ENCODE data around the gene SLC6A15. TPM values are rescaled to one million over a fixed set of nuclear protein-coding genes. Genes with fewer than 3 reads are reported as not detected.

The SLC6A15 gene
- total RNA-seq, 2 experiments from 2014 or later: not detected

GRCh38 chr12:84857525-84858208 lies 54.9 kb downstream of the SLC6A15 start:
- POLR2A ChIA-PET: no interaction called here
- Mint-ChIP-seq H3K27ac (no peak overlapping the region), H3K4me3 (no peak overlapping the region), H3K36me3 (no peaks in the 10 kb centered on the region), H3K27me3 (no peaks in the 10 kb centered on the region), H3K4me1 (no peaks in the 10 kb centered on the region), H3K9me3 (no peaks in the 10 kb centered on the region)
- no peak for ATAC-seq (ENCODE audit: low read depth)
- DNase-seq: no peak

GRCh38 chr12:84856156-84856900 lies 56.3 kb downstream of the SLC6A15 start:
- Mint-ChIP-seq H3K27ac (no peak overlapping the region), H3K9me3 (no peaks in the 10 kb centered on the region), H3K4me1 (no peaks in the 10 kb centered on the region), H3K27me3 (no peaks in the 10 kb centered on the region), H3K36me3 (no peaks in the 10 kb centered on the region), H3K4me3 (no peak overlapping the region)
- ATAC-seq (ENCODE audit: low read depth): no peak
- no peak for DNase-seq
- POLR2A ChIA-PET: no interaction called here

GRCh38 chr12:84843593-84844144 lies 68.9 kb downstream of the SLC6A15 start:
- POLR2A ChIA-PET: no interaction called here
- no peaks in the 10 kb centered on the region for H3K9me3 Mint-ChIP-seq
- H3K27ac Mint-ChIP-seq: no peak overlapping the region
- H3K4me1 Mint-ChIP-seq: no peaks in the 10 kb centered on the region
- peaks cover 4% of the 10 kb centered on the region for H3K27me3 Mint-ChIP-seq
- no peaks in the 10 kb centered on the region for H3K36me3 Mint-ChIP-seq
- DNase-seq: no peak
- no peak for ATAC-seq (ENCODE audit: low read depth)
- no peak overlapping the region for H3K4me3 Mint-ChIP-seq

- Mint-ChIP-seq H3K27ac (no peak overlapping the region), H3K36me3 (no peaks in the 10 kb centered on the region), H3K9me3 (no peaks in the 10 kb centered on the region), H3K4me3 (no peak overlapping the region), H3K4me1 (no peaks in the 10 kb centered on the region), H3K27me3 (peaks cover 2% of the 10 kb centered on the region)
- DNase-seq: no peak
- ATAC-seq (ENCODE audit: low read depth): no peak
- POLR2A ChIA-PET: no interaction called here
Measured at GRCh38 chr12:84842406-84843013, 70.1 kb downstream of the SLC6A15 start.

GRCh38 chr12:84841591-84841990 lies 71.0 kb downstream of the SLC6A15 start:
- no peak for ATAC-seq (ENCODE audit: low read depth)
- POLR2A ChIA-PET: no interaction called here
- H3K27me3 Mint-ChIP-seq: peaks cover 2% of the 10 kb centered on the region
- no peaks in the 10 kb centered on the region for H3K4me1 Mint-ChIP-seq
- no peak overlapping the region for H3K27ac Mint-ChIP-seq
- no peak overlapping the region for H3K4me3 Mint-ChIP-seq
- no peak for DNase-seq
- no peaks in the 10 kb centered on the region for H3K36me3 Mint-ChIP-seq
- no peaks in the 10 kb centered on the region for H3K9me3 Mint-ChIP-seq

- ATAC-seq (ENCODE audit: low read depth) (no peak), DNase-seq (no peak)
- POLR2A ChIA-PET: no interaction called here
- Mint-ChIP-seq H3K27me3 (peaks cover 2% of the 10 kb centered on the region), H3K4me3 (no peak overlapping the region), H3K36me3 (no peaks in the 10 kb centered on the region), H3K4me1 (no peaks in the 10 kb centered on the region), H3K9me3 (no peaks in the 10 kb centered on the region), H3K27ac (no peak overlapping the region)
Measured at GRCh38 chr12:84840356-84840755, 72.2 kb downstream of the SLC6A15 start.

GRCh38 chr12:84826925-84827324 lies 85.7 kb downstream of the SLC6A15 start:
- Mint-ChIP-seq H3K9me3 (no peaks in the 10 kb centered on the region), H3K36me3 (no peaks in the 10 kb centered on the region), H3K27me3 (no peaks in the 10 kb centered on the region), H3K4me1 (no peaks in the 10 kb centered on the region), H3K27ac (no peak overlapping the region), H3K4me3 (no peak overlapping the region)
- POLR2A ChIA-PET: no interaction called here
- DNase-seq (no peak), ATAC-seq (ENCODE audit: low read depth) (no peak)

- H3K27me3 Mint-ChIP-seq: no peaks in the 10 kb centered on the region
- DNase-seq (no peak), ATAC-seq (ENCODE audit: low read depth) (no peak)
- no peak overlapping the region for H3K4me3 Mint-ChIP-seq
- POLR2A ChIA-PET: no interaction called here
- H3K27ac Mint-ChIP-seq: no peak overlapping the region
- H3K36me3 Mint-ChIP-seq: no peaks in the 10 kb centered on the region
- H3K4me1 Mint-ChIP-seq: no peaks in the 10 kb centered on the region
- H3K9me3 Mint-ChIP-seq: no peaks in the 10 kb centered on the region
Measured at GRCh38 chr12:84825149-84825548, 87.5 kb downstream of the SLC6A15 start.

- Mint-ChIP-seq H3K27ac (no peak overlapping the region), H3K4me3 (no peak overlapping the region), H3K4me1 (no peaks in the 10 kb centered on the region), H3K9me3 (no peaks in the 10 kb centered on the region), H3K27me3 (no peaks in the 10 kb centered on the region), H3K36me3 (no peaks in the 10 kb centered on the region)
- DNase-seq: no peak
- POLR2A ChIA-PET: no interaction called here
- no peak for ATAC-seq (ENCODE audit: low read depth)
Measured at GRCh38 chr12:84822525-84822924, 90.1 kb downstream of the SLC6A15 start.

- H3K4me3 Mint-ChIP-seq: no peak overlapping the region
- POLR2A ChIA-PET: no interaction called here
- H3K27ac Mint-ChIP-seq: no peak overlapping the region
Measured at GRCh38 chr12:84816916-84817695, 95.5 kb downstream of the SLC6A15 start.

GRCh38 chr12:84814664-84815245 lies 97.8 kb downstream of the SLC6A15 start:
- no peak for ATAC-seq (ENCODE audit: low read depth)
- no peak for DNase-seq
- H3K9me3 Mint-ChIP-seq: no peaks in the 10 kb centered on the region
- POLR2A ChIA-PET: no interaction called here
- H3K36me3 Mint-ChIP-seq: no peaks in the 10 kb centered on the region
- H3K4me1 Mint-ChIP-seq: no peaks in the 10 kb centered on the region
- no peak overlapping the region for H3K4me3 Mint-ChIP-seq
- no peaks in the 10 kb centered on the region for H3K27me3 Mint-ChIP-seq
- no peak overlapping the region for H3K27ac Mint-ChIP-seq

More at GRCh38 chr12:84816916-84817695, 95.5 kb downstream of the SLC6A15 start:
- ATAC-seq (ENCODE audit: low read depth) (no peak), DNase-seq (no peak)
- no peaks in the 10 kb centered on the region for H3K4me1 Mint-ChIP-seq
- H3K36me3 Mint-ChIP-seq: no peaks in the 10 kb centered on the region
- H3K9me3 Mint-ChIP-seq: no peaks in the 10 kb centered on the region
- no peaks in the 10 kb centered on the region for H3K27me3 Mint-ChIP-seq

- Mint-ChIP-seq H3K27ac (no peak overlapping the region), H3K36me3 (no peaks in the 10 kb centered on the region), H3K9me3 (no peaks in the 10 kb centered on the region), H3K4me1 (no peaks in the 10 kb centered on the region), H3K4me3 (no peak overlapping the region), H3K27me3 (no peaks in the 10 kb centered on the region)
- DNase-seq: no peak
- POLR2A ChIA-PET: no interaction called here
- no peak for ATAC-seq (ENCODE audit: low read depth)
Measured at GRCh38 chr12:84813780-84814663, 98.6 kb downstream of the SLC6A15 start.

Measured in activated naive CD8-positive, alpha-beta T cell treated with anti-CD3 and anti-CD28 coated beads, Interleukin-2, amount 10 ng/mL, durations not matched to agents 7 days and 5 days (primary cell).